ENCODE results near the gene EFCAB9.
"Not testable (repeated sequence)": the region's sequence is repeated elsewhere in the genome, so short reads cannot be mapped to it uniquely, and the experiment has no call there.

Gene EFCAB9

GRCh38 chr5:172193872-172194271, at the start of gene EFCAB9:
TSS of gene EFCAB9 (plus strand) at chr5:172194172. CDS start at chr5:172194173, 1 bp downstream.
- Histone ChIP-seq H3K4me1 (ENCODE audit: insufficient read depth, low read length) (0 out of 2 replicates have a peak, but pooled peaks cover 2% of the 10 kb centered on the region), H3K27me3 (ENCODE audit: insufficient read depth, low read length) (peaks cover 12% of the 10 kb centered on the region; the same call in 1 of the 2 replicates), H3K9ac (ENCODE audit: low read depth, low read length) (no peak within 1 kb of the TSS), H3K9me3 (ENCODE audit: insufficient read depth, low read depth, low read length) (peaks cover 6% of the 10 kb centered on the region; the same call in 1 of the 2 replicates), H3K36me3 (ENCODE audit: insufficient read depth, low read depth, low read length) (no peaks in the 10 kb centered on the region), H3K4me3 (ENCODE audit: low read length) (no peak within 1 kb of the TSS), H3K27ac (ENCODE audit: low read length) (no peak within 1 kb of the TSS)

- Histone ChIP-seq H3K36me3 (ENCODE audit: insufficient read depth, low read depth, low read length) (no peaks in the 10 kb centered on the region), H3K4me3 (ENCODE audit: low read length) (no peak overlapping the region), H3K9ac (ENCODE audit: low read depth, low read length) (no peak overlapping the region), H3K27me3 (ENCODE audit: insufficient read depth, low read length) (no peaks in the 10 kb centered on the region), H3K4me1 (ENCODE audit: insufficient read depth, low read length) (0 out of 2 replicates have a peak, but pooled peaks cover 2% of the 10 kb centered on the region), H3K27ac (ENCODE audit: low read length) (no peak overlapping the region), H3K9me3 (ENCODE audit: insufficient read depth, low read depth, low read length) (no peaks in the 10 kb centered on the region)
Measured at GRCh38 chr5:172144291-172144815, 49.6 kb upstream of the EFCAB9 start.

GRCh38 chr5:172144931-172145869, 48.8 kb upstream of the EFCAB9 start:
- Histone ChIP-seq H3K36me3 (ENCODE audit: insufficient read depth, low read depth, low read length) (no peaks in the 10 kb centered on the region), H3K27ac (ENCODE audit: low read length) (no peak overlapping the region), H3K9me3 (ENCODE audit: insufficient read depth, low read depth, low read length) (no peaks in the 10 kb centered on the region), H3K27me3 (ENCODE audit: insufficient read depth, low read length) (no peaks in the 10 kb centered on the region), H3K4me3 (ENCODE audit: low read length) (no peak overlapping the region), H3K9ac (ENCODE audit: low read depth, low read length) (no peak overlapping the region), H3K4me1 (ENCODE audit: insufficient read depth, low read length) (0 out of 2 replicates have a peak, but pooled peaks cover 2% of the 10 kb centered on the region)

- Histone ChIP-seq H3K36me3 (ENCODE audit: insufficient read depth, low read depth, low read length) (no peaks in the 10 kb centered on the region), H3K9me3 (ENCODE audit: insufficient read depth, low read depth, low read length) (no peaks in the 10 kb centered on the region), H3K4me1 (ENCODE audit: insufficient read depth, low read length) (0 out of 2 replicates have a peak, but pooled peaks cover 2% of the 10 kb centered on the region), H3K4me3 (ENCODE audit: low read length) (no peak overlapping the region), H3K27me3 (ENCODE audit: insufficient read depth, low read length) (no peaks in the 10 kb centered on the region), H3K27ac (ENCODE audit: low read length) (no peak overlapping the region), H3K9ac (ENCODE audit: low read depth, low read length) (no peak overlapping the region)
Measured at GRCh38 chr5:172145870-172146747, 47.9 kb upstream of the EFCAB9 start.

- Histone ChIP-seq H3K27ac (ENCODE audit: low read length) (no peak overlapping the region), H3K9ac (ENCODE audit: low read depth, low read length) (no peak overlapping the region), H3K27me3 (ENCODE audit: insufficient read depth, low read length) (no peaks in the 10 kb centered on the region), H3K4me3 (ENCODE audit: low read length) (no peak overlapping the region), H3K4me1 (ENCODE audit: insufficient read depth, low read length) (0 out of 2 replicates have a peak, but pooled peaks cover 2% of the 10 kb centered on the region), H3K9me3 (ENCODE audit: insufficient read depth, low read depth, low read length) (no peaks in the 10 kb centered on the region), H3K36me3 (ENCODE audit: insufficient read depth, low read depth, low read length) (no peaks in the 10 kb centered on the region)
Measured at GRCh38 chr5:172146748-172147092, 47.3 kb upstream of the EFCAB9 start.

GRCh38 chr5:172147857-172148256, 46.1 kb upstream of the EFCAB9 start:
- no peaks in the 10 kb centered on the region for H3K9me3 ChIP-seq (ENCODE audit: insufficient read depth, low read depth, low read length)
- no peaks in the 10 kb centered on the region for H3K36me3 ChIP-seq (ENCODE audit: insufficient read depth, low read depth, low read length)
- H3K4me3 ChIP-seq (ENCODE audit: low read length): no peak overlapping the region
- H3K9ac ChIP-seq (ENCODE audit: low read depth, low read length): no peak overlapping the region
- no peaks in the 10 kb centered on the region for H3K4me1 ChIP-seq (ENCODE audit: insufficient read depth, low read length)
- no peak overlapping the region for H3K27ac ChIP-seq (ENCODE audit: low read length)
- no peaks in the 10 kb centered on the region for H3K27me3 ChIP-seq (ENCODE audit: insufficient read depth, low read length)

- H3K36me3 ChIP-seq (ENCODE audit: insufficient read depth, low read depth, low read length): no peaks in the 10 kb centered on the region
- no peak overlapping the region for H3K9ac ChIP-seq (ENCODE audit: low read depth, low read length)
- H3K4me3 ChIP-seq (ENCODE audit: low read length): no peak overlapping the region
- no peaks in the 10 kb centered on the region for H3K4me1 ChIP-seq (ENCODE audit: insufficient read depth, low read length)
- H3K27me3 ChIP-seq (ENCODE audit: insufficient read depth, low read length): no peaks in the 10 kb centered on the region
- H3K9me3 ChIP-seq (ENCODE audit: insufficient read depth, low read depth, low read length): no peaks in the 10 kb centered on the region
- no peak overlapping the region for H3K27ac ChIP-seq (ENCODE audit: low read length)
Measured at GRCh38 chr5:172148381-172148780, 45.6 kb upstream of the EFCAB9 start.

- H3K9me3 ChIP-seq (ENCODE audit: insufficient read depth, low read depth, low read length): no peaks in the 10 kb centered on the region
- no peak overlapping the region for H3K27ac ChIP-seq (ENCODE audit: low read length)
- H3K9ac ChIP-seq (ENCODE audit: low read depth, low read length): no peak overlapping the region
- no peaks in the 10 kb centered on the region for H3K27me3 ChIP-seq (ENCODE audit: insufficient read depth, low read length)
- no peak overlapping the region for H3K4me3 ChIP-seq (ENCODE audit: low read length)
- H3K4me1 ChIP-seq (ENCODE audit: insufficient read depth, low read length): no peaks in the 10 kb centered on the region
- H3K36me3 ChIP-seq (ENCODE audit: insufficient read depth, low read depth, low read length): no peaks in the 10 kb centered on the region
Measured at GRCh38 chr5:172149073-172149472, 44.9 kb upstream of the EFCAB9 start.

GRCh38 chr5:172149481-172149880, 44.5 kb upstream of the EFCAB9 start:
- H3K4me1 ChIP-seq (ENCODE audit: insufficient read depth, low read length); H3K27ac ChIP-seq (ENCODE audit: low read length); H3K27me3 ChIP-seq (ENCODE audit: insufficient read depth, low read length); H3K9me3 ChIP-seq (ENCODE audit: insufficient read depth, low read depth, low read length); H3K36me3 ChIP-seq (ENCODE audit: insufficient read depth, low read depth, low read length); H3K4me3 ChIP-seq (ENCODE audit: low read length); H3K9ac ChIP-seq (ENCODE audit: low read depth, low read length): not testable (repeated sequence)

GRCh38 chr5:172150514-172151425, 43.2 kb upstream of the EFCAB9 start:
- Histone ChIP-seq H3K36me3 (ENCODE audit: insufficient read depth, low read depth, low read length) (peaks cover 5% of the 10 kb centered on the region; the same call in 1 of the 2 replicates), H3K9ac (ENCODE audit: low read depth, low read length) (no peak overlapping the region), H3K27ac (ENCODE audit: low read length) (no peak overlapping the region), H3K9me3 (ENCODE audit: insufficient read depth, low read depth, low read length) (no peaks in the 10 kb centered on the region), H3K4me3 (ENCODE audit: low read length) (no peak overlapping the region), H3K4me1 (ENCODE audit: insufficient read depth, low read length) (no peaks in the 10 kb centered on the region), H3K27me3 (ENCODE audit: insufficient read depth, low read length) (no peaks in the 10 kb centered on the region)

Measured in iPS-20b (cell line).